ENCODE data around the gene SLC39A7. TPM values are rescaled to one million over a fixed set of nuclear protein-coding genes. Genes with fewer than 3 reads are reported as not detected.

The SLC39A7 gene
- total and polyA plus RNA-seq, 2 of the 13 experiments (the other 11 are each of a cell fraction or from before 2014, with no cell fraction given): 142 to 229 TPM

DNA sequence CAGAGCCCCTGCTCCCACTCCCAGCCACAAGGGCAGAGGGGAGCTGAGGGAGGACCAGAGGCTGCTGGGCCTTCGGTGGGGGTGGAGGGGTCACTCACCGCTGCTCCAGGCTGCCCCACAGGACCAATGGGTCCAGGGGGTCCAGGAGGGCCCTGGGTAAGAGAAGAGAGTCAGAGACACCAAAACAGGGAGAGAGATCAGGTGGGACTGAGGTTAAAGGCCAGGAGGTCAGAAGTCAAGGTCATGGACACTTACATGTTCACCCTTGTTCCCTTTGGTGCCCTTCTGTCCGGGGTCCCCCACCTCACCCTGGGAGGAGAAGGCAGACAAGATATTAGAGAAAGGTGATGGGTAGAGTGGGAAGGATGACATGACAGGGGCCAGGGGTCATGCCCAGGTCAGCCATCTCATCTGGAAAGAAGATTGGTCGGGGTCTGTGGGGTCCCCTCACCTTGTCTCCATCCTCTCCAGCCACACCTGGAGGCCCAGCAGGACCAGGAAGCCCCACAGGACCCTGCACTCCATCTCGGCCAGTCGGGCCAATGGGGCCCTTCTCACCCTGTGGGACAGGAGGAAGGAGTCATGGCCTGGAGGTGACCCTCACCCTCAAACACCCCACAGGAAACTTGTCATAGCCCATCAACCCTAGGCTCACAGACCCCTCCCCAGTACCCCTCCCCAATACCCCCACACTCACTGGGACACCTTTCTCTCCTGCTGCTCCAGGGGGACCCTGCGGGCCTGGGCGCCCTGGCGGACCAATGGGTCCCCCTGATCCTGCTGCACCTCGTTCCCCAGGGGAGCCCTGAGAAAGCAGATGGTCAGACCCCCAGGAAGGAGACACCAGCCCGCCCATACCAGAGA is 29.4 kb upstream of the SLC39A7 start:
- no TSS peak for BruUV-seq (replicated peaks)
- H2AFZ ChIP-seq (ENCODE audit: low read length): no peak overlapping the region
- TF ChIP-seq PTBP1 (IDR thresholded peaks at IDR 0.05; ENCODE audit: low read depth, low read length, poor library complexity, severe bottlenecking): no peak
- no peak for TF ChIP-seq ZNF510 (CRISPR knock-in tag; IDR thresholded peaks at IDR 0.05; ENCODE audit: low read depth)
- TF ChIP-seq ZNF329 (CRISPR knock-in tag; IDR thresholded peaks at IDR 0.05; ENCODE audit: low read depth): no peak
- no peak for TF ChIP-seq ZFAT (CRISPR knock-in tag; conservative IDR thresholded peaks at IDR 0.05)
- peak; percentile 50; the same call in 1 of the 2 replicates for TF ChIP-seq NR2F6 (IDR thresholded peaks at IDR 0.05)
- 0 out of 2 replicates have a peak, but pooled peaks have one; percentile 23 for TF ChIP-seq NR2F6 (CRISPR knock-in tag; IDR thresholded peaks at IDR 0.05)
- no peak for TF ChIP-seq MXI1 (IDR thresholded peaks at IDR 0.05; ENCODE audit: borderline replicate concordance, low read depth, low read length)
- no peak for TF ChIP-seq ZNF383 (CRISPR knock-in tag; IDR thresholded peaks at IDR 0.05; ENCODE audit: borderline replicate concordance)
- POLR2A ChIA-PET: interaction anchor here (1.4 kb wide), 1 partner anchor 199 kb away, joined by 4 read pairs; no protein-coding TSS in a partner anchor
- H3K4me3 ChIP-seq (replicated peaks in 1 of 3; ENCODE audit: insufficient read depth in 1 of 3, low read depth in 2 of 3, low read length in 3 of 3): no peak overlapping the region
- H4K20me1 ChIP-seq (ENCODE audit: insufficient read depth, low read length): no peaks in the 10 kb centered on the region
- no peaks in the 10 kb centered on the region for H3K9me3 ChIP-seq (ENCODE audit: low read length)
- CTCF ChIA-PET (ENCODE audit: low intra/inter-chr PET ratio, low total read pairs): interaction anchor here (2.8 kb wide), 1 partner anchor 47 kb away, joined by 14 read pairs; no protein-coding TSS in a partner anchor
- H3K27ac ChIP-seq (ENCODE audit: extremely low read length, insufficient read depth, low read length): no peak overlapping the region
- peaks cover 26% of the 10 kb centered on the region for H3K4me1 ChIP-seq (ENCODE audit: insufficient read depth, low read length)
- peaks cover 2 to 32% of the 10 kb centered on the region in 2 experiments; a peak in 3 of 5 replicates for H3K27me3 ChIP-seq (ENCODE audit: control insufficient read depth in 1 of 2, insufficient read depth in 2 of 2, low read length in 2 of 2)
- H3K4me2 ChIP-seq (ENCODE audit: low read depth, low read length): no peak overlapping the region
- no peaks in the 10 kb centered on the region for H3K36me3 ChIP-seq (replicated peaks in 1 of 2; ENCODE audit: control insufficient read depth in 1 of 2, insufficient read depth in 2 of 2, low read length in 2 of 2)
- H3K9ac ChIP-seq (ENCODE audit: insufficient read depth, low read depth, low read length): no peak overlapping the region
- H3K79me2 ChIP-seq (ENCODE audit: insufficient read depth, low read length): no peaks in the 10 kb centered on the region
- FAIRE-seq: no peak
- in situ Hi-C loops (cut with HindIII; ENCODE audit: extremely low pct_ligation_motif_present, low pct_unique_long_range_greater_than_20kb) (no loop called here), intact Hi-C loops (cut with micrococcal nuclease; ENCODE audit: unreplicated experiment) (no loop called here)
- no peak for ATAC-seq
- 57% methylated on average over 8 of the region's 11 CpGs for WGBS (ENCODE audit: low lambda C conversion rate)
- no peak for DNase-seq (ENCODE audit: low spot score)
